ENCODE measurements around the gene GLYATL1.
"Not testable (repeated sequence)": the region's sequence is repeated elsewhere in the genome, so short reads cannot be mapped to it uniquely, and the experiment has no call there.

The GLYATL1 gene

DNA sequence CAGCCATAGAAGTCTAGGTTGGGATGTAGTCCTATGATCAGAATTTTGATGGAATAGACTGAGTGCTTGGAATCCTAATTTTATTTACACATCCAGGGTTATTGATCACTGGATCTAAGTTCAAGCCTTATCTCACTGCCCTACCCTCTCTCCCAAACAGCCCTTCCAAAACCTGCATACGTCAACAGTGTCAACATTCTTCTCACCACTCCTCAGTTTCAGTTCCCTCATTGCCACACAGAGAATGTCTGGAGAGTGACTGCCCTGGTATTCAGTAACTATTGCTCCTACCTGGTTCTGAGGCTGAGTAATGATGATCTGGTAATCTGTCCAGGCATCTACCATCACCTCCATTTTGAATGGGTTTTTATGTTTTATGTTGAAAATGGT is 60.0 kb downstream of the GLYATL1 start:
- no peak for DNase-seq

DNA sequence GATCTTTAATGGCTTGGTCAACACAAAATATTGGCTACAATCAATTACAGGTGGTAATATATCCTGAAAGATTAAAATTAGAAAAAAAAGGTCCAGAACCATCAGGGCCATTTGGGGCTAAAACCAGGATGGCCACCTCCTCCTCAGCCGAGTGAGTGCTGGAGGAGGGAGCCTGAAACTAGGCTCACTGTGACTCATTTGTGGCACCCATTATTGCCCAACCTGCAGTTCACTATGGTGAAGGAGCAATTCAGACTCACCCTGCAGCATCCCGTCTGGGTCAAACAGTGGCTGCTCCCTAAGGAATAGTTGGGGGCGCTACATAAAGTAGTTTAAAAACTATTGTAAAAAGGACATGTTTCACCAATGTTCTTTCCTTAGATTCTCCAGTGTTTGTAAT is 60.7 kb downstream of the GLYATL1 start:
- DNase-seq, result no peak

DNA sequence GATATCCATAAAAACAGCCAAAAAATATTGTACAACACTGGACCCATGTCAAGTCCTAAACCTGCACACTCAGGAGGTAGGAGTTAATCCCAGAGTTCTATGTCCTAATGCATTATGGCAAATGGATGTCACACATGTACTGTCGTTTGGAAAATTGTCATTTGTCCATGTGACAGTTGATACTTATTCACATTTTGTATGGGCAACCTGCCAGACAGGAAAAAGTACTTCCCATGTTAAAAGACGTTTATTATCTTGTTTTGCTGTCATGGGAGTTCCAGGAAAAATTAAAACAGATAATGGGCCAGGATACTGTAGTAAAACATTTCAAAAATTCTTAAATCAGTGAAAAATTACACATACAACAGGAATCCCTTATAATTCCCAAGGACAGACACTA is 62.7 kb downstream of the GLYATL1 start:
- not testable (repeated sequence) for DNase-seq

All from activated CD4-positive, alpha-beta T cell treated with anti-CD3 and anti-CD28 coated beads, Interleukin-10, Interleukin-2, amounts not matched to agents 100 ng/mL and 50 ng/mL, durations not matched to agents 16 hours and 8 hours (primary cell).